ENCODE results near the gene COASY. TPM values are rescaled to one million over a fixed set of nuclear protein-coding genes. Genes with fewer than 3 reads are reported as not detected.

Gene COASY
- total and polyA plus RNA-seq, 10 donors = 32.5 to 104 (median 66.5) TPM

- Histone ChIP-seq H3K9me3 (no peaks in the 10 kb centered on the region), H3K36me3 (peaks cover 0 to 100% (median 69%) of the 10 kb centered on the region in 6 donors), H3K27ac (peak overlapping the region in 1 of 8 donors; percentile 28), H3K4me1 (peaks cover 0 to 27% (median 19%) of the 10 kb centered on the region in 6 donors), H3K27me3 (replicated peaks in 1 of 7) (no peaks in the 10 kb centered on the region), H3K4me3 (no peak overlapping the region)
- DNase-seq = no peak
- WGBS, 5 donors = 87 to 95% (median 91%) methylated on average over 2 of the region's 2 CpGs
- intact Hi-C loops (cut with DNase I; ENCODE audit: low total_unique reads) = no loop called here
- TF ChIP-seq POLR2AphosphoS5 (IDR thresholded peaks at IDR 0.05) = no peak
Observed at GRCh38 chr17:42590886-42591285, 28.9 kb downstream of the COASY start.

GRCh38 chr17:42591411-42591810 lies 29.5 kb downstream of the COASY start:
- H3K9me3 ChIP-seq = no peaks in the 10 kb centered on the region
- no peak overlapping the region for H3K4me3 ChIP-seq
- H3K27me3 ChIP-seq (replicated peaks in 1 of 7) = no peaks in the 10 kb centered on the region
- 87 to 96% (median 94%) methylated on average over 9 of the region's 9 CpGs for WGBS, 5 donors
- DNase-seq = no peak
- peaks cover 0 to 100% (median 64%) of the 10 kb centered on the region in 6 donors for H3K36me3 ChIP-seq
- peak overlapping the region in 1 of 8 donors; percentile 28 for H3K27ac ChIP-seq
- peaks cover 0 to 22% (median 14%) of the 10 kb centered on the region in 6 donors for H3K4me1 ChIP-seq
- intact Hi-C loops (cut with DNase I; ENCODE audit: low total_unique reads) = no loop called here
- no peak for TF ChIP-seq CTCF (IDR thresholded peaks at IDR 0.05 in 8 of 11, conservative IDR thresholded peaks at IDR 0.05 in 3 of 11)
- TF ChIP-seq POLR2AphosphoS5 (IDR thresholded peaks at IDR 0.05) = no peak
- no peak for TF ChIP-seq POLR2A (IDR thresholded peaks at IDR 0.05)

GRCh38 chr17:42596386-42596785 lies 34.4 kb downstream of the COASY start:
- no peak overlapping the region for H3K27ac ChIP-seq
- H3K4me1 ChIP-seq = peaks cover 0 to 33% (median 9%) of the 10 kb centered on the region in 6 donors
- no peaks in the 10 kb centered on the region for H3K27me3 ChIP-seq (replicated peaks in 1 of 7)
- DNase-seq = no peak
- TF ChIP-seq POLR2A (IDR thresholded peaks at IDR 0.05) (no peak), POLR2AphosphoS5 (IDR thresholded peaks at IDR 0.05) (no peak)
- H3K9me3 ChIP-seq = no peaks in the 10 kb centered on the region
- WGBS, 5 donors = 83 to 95% (median 86%) methylated on average over 3 of the region's 3 CpGs
- peaks cover 0 to 88% (median 20%) of the 10 kb centered on the region in 6 donors for H3K36me3 ChIP-seq
- intact Hi-C loops (cut with DNase I; ENCODE audit: low total_unique reads) = no loop called here
- H3K4me3 ChIP-seq = no peak overlapping the region

GRCh38 chr17:42598905-42599304 lies 37.0 kb downstream of the COASY start:
- DNase-seq = no peak
- no peaks in the 10 kb centered on the region for H3K9me3 ChIP-seq
- no peak overlapping the region for H3K27ac ChIP-seq
- TF ChIP-seq POLR2A (IDR thresholded peaks at IDR 0.05) (no peak), POLR2AphosphoS5 (IDR thresholded peaks at IDR 0.05) (no peak), CTCF (IDR thresholded peaks at IDR 0.05 in 8 of 11, conservative IDR thresholded peaks at IDR 0.05 in 3 of 11) (no peak)
- intact Hi-C loops (cut with DNase I; ENCODE audit: low total_unique reads) = no loop called here
- 34 to 52% (median 43%) methylated on average over 2 of the region's 2 CpGs for WGBS, 5 donors
- peaks cover 0 to 85% (median 10%) of the 10 kb centered on the region in 6 donors for H3K36me3 ChIP-seq
- no peak overlapping the region for H3K4me3 ChIP-seq
- peaks cover 4 to 57% (median 26%) of the 10 kb centered on the region in 6 donors for H3K4me1 ChIP-seq
- no peaks in the 10 kb centered on the region for H3K27me3 ChIP-seq (replicated peaks in 1 of 7)

- WGBS, 5 donors = 83 to 90% (median 87%) methylated on average over 7 of the region's 7 CpGs
- peaks cover 30 to 97% (median 69%) of the 10 kb centered on the region in 6 donors for H3K4me1 ChIP-seq
- no peak overlapping the region for H3K27ac ChIP-seq
- H3K36me3 ChIP-seq = peaks cover 0 to 61% (median 2%) of the 10 kb centered on the region in 6 donors
- no peaks in the 10 kb centered on the region for H3K27me3 ChIP-seq (replicated peaks in 1 of 7)
- H3K9me3 ChIP-seq = no peaks in the 10 kb centered on the region
- DNase-seq = no peak
- intact Hi-C loops (cut with DNase I; ENCODE audit: low total_unique reads) = no loop called here
- TF ChIP-seq POLR2AphosphoS5 (IDR thresholded peaks at IDR 0.05) = no peak
- TF ChIP-seq POLR2A (IDR thresholded peaks at IDR 0.05) = no peak
- TF ChIP-seq CTCF (IDR thresholded peaks at IDR 0.05 in 8 of 11, conservative IDR thresholded peaks at IDR 0.05 in 3 of 11) = no peak
- no peak overlapping the region for H3K4me3 ChIP-seq
Observed at GRCh38 chr17:42603318-42603717, 41.4 kb downstream of the COASY start.

Measured in spleen (tissue), 11 donors.